OCI-M1 (cell line): ENCODE results near the gene SIM2.

Experiments
- DNase-seq: peaks from one replicate; lab custom pipeline; 2025; lab: John Stamatoyannopoulos, UW

Gene SIM2

DNA sequence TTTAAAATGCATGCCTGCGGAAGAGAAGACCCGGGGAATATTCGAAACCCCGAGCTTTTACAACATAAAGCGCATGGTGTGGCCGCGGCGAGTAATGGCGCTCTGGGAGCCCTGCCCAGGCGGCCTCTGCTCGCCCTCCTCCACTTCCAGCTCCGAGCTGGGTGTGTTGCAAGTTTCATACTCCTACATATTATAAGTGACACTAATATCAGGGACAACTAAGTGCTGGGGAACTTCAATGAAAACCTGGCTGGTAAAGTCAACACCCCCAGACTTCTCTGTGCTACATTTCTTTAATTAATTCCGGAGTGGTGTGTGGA, 11.8 kb downstream of the SIM2 start:
- no peak for DNase-seq

- no peak for DNase-seq
Measured at GRCh38 chr21:36713746-36714145, 14.8 kb downstream of the SIM2 start.

GRCh38 chr21:36716387-36716786, 17.5 kb downstream of the SIM2 start:
- no peak for DNase-seq

- no peak for DNase-seq
Measured at GRCh38 chr21:36716836-36717235, 17.9 kb downstream of the SIM2 start.

- no peak for DNase-seq
Measured at GRCh38 chr21:36717976-36718375, 19.1 kb downstream of the SIM2 start.

DNA sequence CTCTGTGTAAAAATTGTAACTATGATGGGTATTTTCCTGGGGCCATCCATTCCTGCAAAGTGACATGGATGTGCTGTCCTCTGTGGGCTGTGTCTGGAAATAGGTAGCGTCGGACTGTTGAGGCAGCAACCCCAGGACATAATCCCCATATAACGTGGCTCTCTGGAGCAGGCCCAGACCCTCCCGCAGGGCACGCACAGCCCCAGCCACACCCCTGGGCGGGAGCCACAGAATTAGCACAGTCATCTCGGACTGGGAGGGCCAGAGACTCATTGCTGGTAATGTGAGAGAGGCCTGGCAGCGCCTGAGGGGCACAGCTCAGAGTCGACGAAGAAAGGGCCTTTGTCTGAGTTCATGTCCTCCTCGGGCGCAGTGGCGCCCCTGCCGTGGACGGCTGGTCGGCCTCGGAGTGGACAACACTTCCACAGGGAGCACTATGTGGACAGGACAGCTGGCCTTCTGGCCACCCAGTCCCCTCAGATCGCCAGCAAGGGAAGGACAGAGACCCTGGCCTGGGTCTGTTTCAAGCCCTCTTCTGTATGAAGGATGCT, 20.1 kb downstream of the SIM2 start:
- DNase-seq: peak; percentile 38

DNA sequence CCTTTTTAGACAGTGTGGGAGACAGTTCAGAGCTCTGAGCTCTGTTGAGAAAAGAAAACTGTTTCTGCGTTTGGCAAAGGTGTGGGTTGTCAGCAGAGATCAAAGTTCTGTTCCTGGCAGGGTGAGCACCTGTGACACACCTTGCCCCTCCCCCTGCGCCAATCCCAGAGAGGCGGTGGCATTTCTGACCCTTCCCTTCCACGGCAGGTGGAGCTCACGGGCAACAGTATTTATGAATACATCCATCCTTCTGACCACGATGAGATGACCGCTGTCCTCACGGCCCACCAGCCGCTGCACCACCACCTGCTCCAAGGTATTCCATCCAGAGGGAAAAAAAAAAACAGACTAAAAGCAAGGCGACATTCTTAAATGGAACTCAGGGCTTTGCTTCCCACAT, 20.7 kb downstream of the SIM2 start:
- DNase-seq: no peak

DNA sequence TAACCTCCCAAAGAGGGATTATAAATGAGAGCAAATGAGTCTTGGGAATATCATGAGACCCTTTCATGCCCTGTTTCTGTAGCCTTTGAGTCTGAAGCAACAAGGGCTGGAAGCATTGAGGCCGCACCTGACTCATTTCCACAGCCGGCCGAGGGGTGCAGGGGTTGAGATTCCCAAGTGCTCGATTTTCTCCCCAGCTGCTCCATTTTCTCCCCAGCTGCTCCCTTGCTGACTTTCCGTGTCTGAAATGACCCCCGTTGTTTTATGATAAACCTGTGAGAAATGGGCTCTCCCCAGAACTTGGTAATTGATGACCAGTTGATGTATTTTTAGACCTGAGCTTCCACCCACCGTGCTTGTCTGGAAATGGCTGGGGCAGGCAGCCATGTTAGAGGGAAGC, 22.9 kb downstream of the SIM2 start:
- no peak for DNase-seq

- DNase-seq: no peak
Measured at GRCh38 chr21:36722370-36723368, 23.8 kb downstream of the SIM2 start.

- no peak for DNase-seq
Measured at GRCh38 chr21:36723371-36723881, 24.5 kb downstream of the SIM2 start.

DNA sequence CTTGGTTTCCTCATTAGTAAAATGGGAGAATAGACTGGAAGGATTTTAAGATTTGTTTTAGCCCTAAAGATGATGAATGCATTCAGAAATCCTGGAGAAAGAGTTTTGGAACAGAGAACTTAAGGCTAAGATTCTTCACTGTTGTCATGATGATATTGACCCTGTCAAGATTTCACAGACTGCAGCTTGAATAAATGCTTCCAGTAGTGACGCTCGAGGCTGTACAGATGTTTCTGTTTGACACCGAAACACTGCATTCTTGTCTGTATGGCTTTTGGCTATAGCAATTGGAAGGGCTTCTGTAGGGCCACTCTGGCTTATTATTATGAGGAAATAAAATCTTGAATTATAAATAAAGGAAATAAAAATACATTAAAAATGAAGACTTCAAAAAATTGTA, 25.7 kb downstream of the SIM2 start:
- no peak for DNase-seq

DNA sequence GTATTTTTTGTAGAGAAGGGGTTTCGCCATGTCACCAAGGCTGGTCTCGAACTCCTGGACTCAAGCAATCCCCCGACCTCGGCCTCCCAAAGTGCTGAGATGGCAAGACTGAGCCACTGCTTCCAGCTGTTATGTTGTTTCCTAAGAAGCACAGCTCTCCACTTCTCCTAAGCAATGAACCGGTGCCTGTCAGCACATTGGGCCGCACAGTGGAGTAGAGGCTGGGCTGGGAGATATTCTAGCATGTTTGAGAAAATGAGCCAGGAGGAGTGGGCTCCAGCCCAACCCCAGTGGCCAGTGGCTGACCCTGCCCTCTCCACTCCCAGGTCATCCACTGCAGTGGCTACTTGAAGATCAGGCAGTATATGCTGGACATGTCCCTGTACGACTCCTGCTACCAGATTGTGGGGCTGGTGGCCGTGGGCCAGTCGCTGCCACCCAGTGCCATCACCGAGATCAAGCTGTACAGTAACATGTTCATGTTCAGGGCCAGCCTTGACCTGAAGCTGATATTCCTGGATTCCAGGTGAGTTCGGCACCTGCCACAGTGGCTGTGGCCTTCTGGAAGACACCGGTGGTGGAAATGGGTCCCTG, 27.0 kb downstream of the SIM2 start:
- DNase-seq: no peak

GRCh38 chr21:36727866-36728265, 29.0 kb downstream of the SIM2 start:
- no peak for DNase-seq

- no peak for DNase-seq
Measured at GRCh38 chr21:36728371-36729111, 29.6 kb downstream of the SIM2 start.

- no peak for DNase-seq
Measured at GRCh38 chr21:36729310-36729970, 30.5 kb downstream of the SIM2 start.

GRCh38 chr21:36730291-36731281, 31.7 kb downstream of the SIM2 start:
- no peak for DNase-seq

DNA sequence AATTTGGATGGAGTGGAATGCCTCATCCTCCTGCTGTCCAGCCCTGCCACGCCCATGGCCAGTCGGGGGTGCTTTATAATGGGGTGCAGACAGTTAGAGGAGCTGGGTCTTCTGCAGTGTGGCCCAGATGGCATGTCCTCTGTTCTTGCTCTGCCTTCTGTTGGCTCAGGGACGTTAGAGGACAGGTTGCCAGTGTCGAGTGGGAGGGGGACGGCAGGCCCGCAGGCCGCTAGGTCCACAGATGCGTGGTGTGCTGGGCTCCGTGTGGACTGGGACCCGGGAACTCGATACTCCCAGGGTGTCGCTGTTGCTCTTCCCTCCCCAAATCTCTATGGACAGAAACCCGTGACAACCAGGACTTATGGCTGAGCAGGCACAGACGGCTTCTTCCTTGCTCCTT, 33.3 kb downstream of the SIM2 start:
- no peak for DNase-seq

GRCh38 chr21:36732761-36733160, 33.8 kb downstream of the SIM2 start:
- no peak for DNase-seq

GRCh38 chr21:36733857-36734256, 34.9 kb downstream of the SIM2 start:
- no peak for DNase-seq

- no peak for DNase-seq
Measured at GRCh38 chr21:36734367-36735200, 35.7 kb downstream of the SIM2 start.
